Neural crest cell (in vitro differentiated cells): Measurements from ENCODE around the gene ASB10. TPM values are rescaled to one million over a fixed set of nuclear protein-coding genes. Genes with fewer than 3 reads are reported as not detected.

ENCODE experiments used
- DNase-seq: peaks from one replicate; pipeline ENCODE4 v3.0.0; 2021; ENCODE audit warnings: low read depth, mixed read lengths, low spot score
- H3K27ac Mint-ChIP-seq: one replicate; pipeline ENCODE4 v1.8.0; 2021; ENCODE audit warnings: mild to moderate bottlenecking, mixed read lengths; ENCODE audit not compliant: unreplicated experiment
- H3K27me3 Mint-ChIP-seq: 2 replicates; pipeline ENCODE4 v1.8.0; 2021; ENCODE audit warnings: low read depth, mild to moderate bottlenecking, mixed read lengths
- H3K36me3 Mint-ChIP-seq: 2 replicates; pipeline ENCODE4 v1.8.0; 2021; ENCODE audit warnings: low read depth, mild to moderate bottlenecking, mixed read lengths
- H3K4me1 Mint-ChIP-seq: 2 replicates; pipeline ENCODE4 v1.8.0; 2021; ENCODE audit warnings: mixed read lengths
- H3K4me3 Mint-ChIP-seq: one replicate; pipeline ENCODE4 v1.8.0; 2021; ENCODE audit warnings: mild to moderate bottlenecking, mixed read lengths
- H3K9me3 Mint-ChIP-seq: 2 replicates; pipeline ENCODE4 v1.8.0; 2021; ENCODE audit warnings: mixed read lengths
- total RNA-seq: library from RNA; stranded (reverse); gene quantifications from 2 replicates; pipeline ENCODE4 v1.2.1, GENCODE V29; 2021
- TF ChIP-seq, protein P1 (sequence below): fragments of 200-600 bp; sonication (generic); conservative IDR thresholded peaks from 2 replicates; pipeline ENCODE4 v1.5.0; 2021; ENCODE audit warnings: antibody characterized with exemption, mild to moderate bottlenecking

ASB10 gene
- total RNA-seq, 1 donor from 2014 or later, result not detected

DNA sequence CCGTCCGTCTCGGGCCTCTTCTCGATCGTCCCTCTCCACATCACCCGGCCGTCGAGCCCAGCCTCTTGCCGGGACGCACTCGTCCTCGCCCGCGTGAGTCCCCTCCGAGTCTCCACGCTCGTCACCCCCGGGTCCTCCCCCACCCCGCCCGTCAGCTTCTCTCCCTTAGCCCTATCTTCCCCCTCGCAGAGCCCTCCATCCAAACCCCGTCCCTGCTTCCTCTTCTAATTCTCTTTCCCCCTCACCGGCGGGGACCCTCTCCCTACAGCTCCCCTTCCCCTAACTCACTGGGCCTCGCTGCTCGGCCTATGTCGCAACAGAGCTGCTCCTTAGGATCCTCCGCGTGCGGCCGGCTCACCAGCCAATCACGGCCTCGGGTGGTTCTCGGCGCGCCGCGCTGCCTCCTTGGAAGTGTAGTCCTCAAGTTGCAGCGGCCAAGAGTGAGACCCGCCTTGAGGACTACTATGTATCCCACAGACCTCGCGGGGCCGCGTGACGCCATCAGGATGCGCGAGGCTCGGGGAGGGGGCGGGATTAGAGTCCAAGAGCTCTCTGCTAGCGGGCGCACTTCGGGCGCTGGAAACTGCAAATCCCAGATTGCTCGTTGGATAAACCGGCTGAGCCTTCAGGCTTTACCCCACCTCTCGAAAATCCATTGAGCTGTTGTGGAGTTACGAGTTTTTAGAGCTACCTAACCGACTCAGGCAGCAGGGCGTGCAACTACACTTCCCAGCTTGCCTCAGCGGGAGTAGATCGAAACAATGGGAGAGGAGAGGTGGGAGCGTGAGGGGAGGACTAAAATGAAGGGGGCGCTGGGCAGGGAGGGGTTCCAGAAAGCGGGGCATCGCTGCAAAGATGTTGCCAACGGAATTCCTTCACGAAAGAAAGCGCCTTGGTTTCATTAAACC, 40.1 kb upstream of the ASB10 start, which contains the start of gene ABCF2:
TSS of gene ABCF2 (minus strand) at position 331 of the 908 bp plus-strand sequence. CDS start 747 bp downstream, outside the sequence.
- DNase-seq, result peak; percentile 93
- Mint-ChIP-seq H3K27ac (peak within 1 kb of the TSS; percentile 99), H3K4me1 (peaks cover 42% of the 10 kb centered on the region), H3K9me3 (no peaks in the 10 kb centered on the region), H3K4me3 (peak within 1 kb of the TSS; percentile 100), H3K27me3 (no peaks in the 10 kb centered on the region), H3K36me3 (peaks cover 12% of the 10 kb centered on the region)
- TF ChIP-seq, protein P1, sequence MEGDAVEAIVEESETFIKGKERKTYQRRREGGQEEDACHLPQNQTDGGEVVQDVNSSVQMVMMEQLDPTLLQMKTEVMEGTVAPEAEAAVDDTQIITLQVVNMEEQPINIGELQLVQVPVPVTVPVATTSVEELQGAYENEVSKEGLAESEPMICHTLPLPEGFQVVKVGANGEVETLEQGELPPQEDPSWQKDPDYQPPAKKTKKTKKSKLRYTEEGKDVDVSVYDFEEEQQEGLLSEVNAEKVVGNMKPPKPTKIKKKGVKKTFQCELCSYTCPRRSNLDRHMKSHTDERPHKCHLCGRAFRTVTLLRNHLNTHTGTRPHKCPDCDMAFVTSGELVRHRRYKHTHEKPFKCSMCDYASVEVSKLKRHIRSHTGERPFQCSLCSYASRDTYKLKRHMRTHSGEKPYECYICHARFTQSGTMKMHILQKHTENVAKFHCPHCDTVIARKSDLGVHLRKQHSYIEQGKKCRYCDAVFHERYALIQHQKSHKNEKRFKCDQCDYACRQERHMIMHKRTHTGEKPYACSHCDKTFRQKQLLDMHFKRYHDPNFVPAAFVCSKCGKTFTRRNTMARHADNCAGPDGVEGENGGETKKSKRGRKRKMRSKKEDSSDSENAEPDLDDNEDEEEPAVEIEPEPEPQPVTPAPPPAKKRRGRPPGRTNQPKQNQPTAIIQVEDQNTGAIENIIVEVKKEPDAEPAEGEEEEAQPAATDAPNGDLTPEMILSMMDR, result no peak

GRCh38 chr7:151226560-151226874, 39.5 kb upstream of the ASB10 start:
- Mint-ChIP-seq H3K4me3 (peak overlapping the region; percentile 100), H3K9me3 (no peaks in the 10 kb centered on the region), H3K27me3 (no peaks in the 10 kb centered on the region), H3K4me1 (peaks cover 36% of the 10 kb centered on the region), H3K27ac (peak overlapping the region; percentile 98), H3K36me3 (peaks cover 12% of the 10 kb centered on the region)
- TF ChIP-seq, protein P1, result no peak
- no peak for DNase-seq

DNA sequence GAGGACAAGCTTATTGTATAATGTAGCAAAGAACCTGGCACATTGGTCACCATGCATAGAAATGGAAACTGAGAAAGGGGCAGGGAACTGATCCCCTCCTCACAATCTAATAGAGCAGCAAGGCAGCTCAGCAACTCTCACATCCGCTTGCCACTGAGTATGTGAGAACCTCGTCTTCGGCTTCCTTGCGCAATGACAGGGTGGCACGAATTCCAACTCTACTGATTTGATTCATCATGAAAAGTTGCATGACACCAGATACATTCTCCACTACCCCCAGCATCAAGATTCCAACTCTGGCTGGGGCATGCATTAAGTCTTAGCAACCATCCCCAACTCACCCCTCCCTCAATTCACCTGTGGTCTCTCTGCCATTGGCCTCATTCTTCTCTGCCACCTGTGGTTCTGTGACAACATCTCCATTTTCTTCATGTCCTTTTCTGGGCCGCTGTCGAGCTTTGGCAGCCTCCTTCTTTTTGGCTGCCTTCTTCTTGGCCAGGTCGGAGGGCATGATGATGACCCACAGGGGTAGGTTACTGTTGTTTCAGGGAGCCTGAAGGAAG, 39.0 kb upstream of the ASB10 start:
- Mint-ChIP-seq H3K36me3 (peaks cover 12% of the 10 kb centered on the region), H3K9me3 (no peaks in the 10 kb centered on the region), H3K27me3 (no peaks in the 10 kb centered on the region), H3K27ac (no peak overlapping the region), H3K4me1 (peaks cover 34% of the 10 kb centered on the region), H3K4me3 (peak overlapping the region; percentile 100)
- no peak for DNase-seq
- TF ChIP-seq, protein P1, result no peak

- Mint-ChIP-seq H3K36me3 (peaks cover 17% of the 10 kb centered on the region), H3K4me3 (peak overlapping the region; percentile 39)
Measured at GRCh38 chr7:151223728-151224127, 36.7 kb upstream of the ASB10 start.

DNA sequence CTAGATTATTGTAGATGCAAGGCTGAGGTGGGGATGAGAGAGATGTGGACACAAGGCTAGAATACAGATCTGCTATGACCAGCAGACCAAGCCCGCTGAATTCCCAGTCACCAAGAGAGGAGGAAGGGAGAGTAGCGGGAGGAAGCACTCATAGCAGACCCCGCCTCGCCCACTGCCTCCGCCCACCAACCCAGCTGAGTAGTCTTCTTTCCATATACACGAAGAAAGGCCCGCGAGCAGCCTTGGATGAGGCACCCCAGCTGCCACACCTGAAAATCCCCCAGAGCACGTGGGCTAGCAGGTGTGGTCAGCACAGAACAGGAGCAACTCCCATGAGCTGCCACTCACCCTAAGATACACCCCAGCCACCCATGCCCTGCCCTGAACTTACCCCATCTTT, 31.1 kb upstream of the ASB10 start:
- Mint-ChIP-seq H3K36me3 (peaks cover 18% of the 10 kb centered on the region), H3K9me3 (no peaks in the 10 kb centered on the region)

More at GRCh38 chr7:151223728-151224127, 36.7 kb upstream of the ASB10 start:
- H3K27me3 Mint-ChIP-seq, result no peaks in the 10 kb centered on the region
- H3K9me3 Mint-ChIP-seq, result no peaks in the 10 kb centered on the region
- no peak overlapping the region for H3K27ac Mint-ChIP-seq
- no peak for DNase-seq
- H3K4me1 Mint-ChIP-seq, result peaks cover 34% of the 10 kb centered on the region
- TF ChIP-seq, protein P1, result no peak

More for the DNA sequence above, 31.1 kb upstream of the ASB10 start:
- Mint-ChIP-seq H3K4me1 (no peaks in the 10 kb centered on the region), H3K27ac (no peak overlapping the region), H3K4me3 (no peak overlapping the region), H3K27me3 (no peaks in the 10 kb centered on the region)
- TF ChIP-seq, protein P1, result no peak
- DNase-seq, result no peak
